GM21367 (cell line): ENCODE results near the gene KRT17.
A peak's percentile ranks its signal among the peaks of the same experiment; 100 is the strongest.

Experiments
- ATAC-seq: cut with Tn5 transposase; IDR thresholded peaks from one replicate; pipeline ENCODE4 v1.9.1; 2021; ENCODE audit not compliant: unreplicated experiment

KRT17 gene

DNA sequence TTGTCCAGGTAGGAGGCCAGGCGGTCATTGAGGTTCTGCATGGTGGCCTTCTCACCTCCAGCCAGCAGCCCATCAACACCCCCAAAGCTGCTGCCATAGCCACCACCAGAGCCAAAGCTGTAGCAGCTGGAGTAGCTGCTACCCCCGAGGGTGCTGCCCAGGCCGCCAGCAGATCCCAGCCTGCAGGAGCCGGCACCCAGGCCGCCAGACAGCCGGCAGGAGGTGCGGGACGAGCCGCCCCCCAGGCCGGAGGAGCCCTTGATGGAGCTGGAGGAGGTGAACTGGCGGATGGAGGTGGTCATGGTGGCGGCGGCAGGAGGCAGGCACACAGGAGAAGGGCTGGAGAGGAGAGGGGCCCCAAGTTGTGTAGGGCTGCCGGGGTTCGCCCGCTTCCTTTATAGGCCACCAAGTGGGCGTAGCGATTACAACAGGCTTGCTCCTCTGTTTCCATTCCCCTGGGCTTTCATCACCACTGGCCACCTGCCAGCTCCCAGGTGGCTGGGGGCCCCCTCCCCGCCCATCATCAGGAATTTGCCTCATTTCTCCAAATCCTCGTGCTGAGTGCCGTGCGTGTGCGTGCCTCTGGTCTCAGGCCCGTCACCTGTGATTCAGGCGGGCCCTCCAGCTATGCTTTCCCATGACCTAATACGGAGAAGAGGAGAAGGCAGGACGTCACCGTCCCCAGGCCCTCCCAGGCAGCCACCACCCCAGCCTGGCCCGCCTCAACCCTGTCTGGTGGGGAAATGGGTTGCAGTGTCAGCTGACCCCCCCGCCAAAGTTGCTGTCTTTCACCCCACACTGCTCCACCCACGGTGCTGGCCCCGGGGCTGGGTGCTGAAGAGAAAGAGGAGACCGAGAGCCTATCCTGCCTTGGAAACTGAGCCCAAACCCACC is at the start of gene KRT17:
KRT17 (minus strand) TSS at position 368 of the 894 bp plus-strand sequence; CDS start at position 302, 66 bp downstream.
- ATAC-seq = no peak

- no peak for ATAC-seq
These were observed 47.8 kb upstream of the KRT17 start for GRCh38 chr17:41672153-41672552.

GRCh38 chr17:41667280-41668041 is 43.1 kb upstream of the KRT17 start:
- no peak for ATAC-seq

GRCh38 chr17:41666708-41667279 is 42.4 kb upstream of the KRT17 start:
- no peak for ATAC-seq

GRCh38 chr17:41666237-41666641 is 41.9 kb upstream of the KRT17 start:
- ATAC-seq = peak; percentile 21

DNA sequence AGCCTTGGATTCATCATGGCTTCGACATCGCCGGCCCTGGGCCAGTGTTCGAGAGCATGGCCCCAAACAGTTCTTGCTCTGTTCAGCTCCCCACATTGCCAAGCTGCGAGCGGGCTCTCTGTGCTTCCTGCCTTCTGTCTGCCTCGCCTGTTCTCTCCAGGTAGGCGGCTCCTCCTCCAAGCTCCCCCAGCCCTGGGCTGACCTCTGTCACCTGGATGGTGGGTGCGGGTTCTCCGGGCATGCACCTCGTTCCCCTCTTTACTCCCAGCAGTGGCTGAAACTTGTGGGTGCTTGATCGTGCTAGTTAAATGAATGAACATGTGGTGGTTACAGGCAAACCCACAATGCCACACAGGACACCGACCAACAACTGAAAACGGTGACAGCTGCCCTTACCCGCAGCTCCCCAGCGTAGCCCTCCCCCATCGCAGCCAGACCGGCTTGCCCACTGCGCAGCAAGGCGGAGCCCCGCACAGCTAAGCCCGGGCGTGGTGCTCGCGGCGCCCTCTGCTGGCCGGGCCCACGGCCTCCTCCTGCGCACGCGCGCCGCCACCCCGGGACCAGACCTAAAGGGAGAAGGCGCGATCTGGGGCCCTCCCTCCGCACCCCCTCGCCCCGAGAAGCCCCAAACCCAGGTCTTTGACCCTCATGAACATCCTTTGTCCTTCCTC is 41.3 kb upstream of the KRT17 start:
- peak; percentile 54 for ATAC-seq

GRCh38 chr17:41664587-41665565 is 40.5 kb upstream of the KRT17 start:
- ATAC-seq = no peak

GRCh38 chr17:41664172-41664457 is 39.7 kb upstream of the KRT17 start:
- ATAC-seq = no peak

GRCh38 chr17:41663451-41664171 is 39.2 kb upstream of the KRT17 start:
- no peak for ATAC-seq

- no peak for ATAC-seq
These were observed 35.9 kb upstream of the KRT17 start for GRCh38 chr17:41660221-41660711.

DNA sequence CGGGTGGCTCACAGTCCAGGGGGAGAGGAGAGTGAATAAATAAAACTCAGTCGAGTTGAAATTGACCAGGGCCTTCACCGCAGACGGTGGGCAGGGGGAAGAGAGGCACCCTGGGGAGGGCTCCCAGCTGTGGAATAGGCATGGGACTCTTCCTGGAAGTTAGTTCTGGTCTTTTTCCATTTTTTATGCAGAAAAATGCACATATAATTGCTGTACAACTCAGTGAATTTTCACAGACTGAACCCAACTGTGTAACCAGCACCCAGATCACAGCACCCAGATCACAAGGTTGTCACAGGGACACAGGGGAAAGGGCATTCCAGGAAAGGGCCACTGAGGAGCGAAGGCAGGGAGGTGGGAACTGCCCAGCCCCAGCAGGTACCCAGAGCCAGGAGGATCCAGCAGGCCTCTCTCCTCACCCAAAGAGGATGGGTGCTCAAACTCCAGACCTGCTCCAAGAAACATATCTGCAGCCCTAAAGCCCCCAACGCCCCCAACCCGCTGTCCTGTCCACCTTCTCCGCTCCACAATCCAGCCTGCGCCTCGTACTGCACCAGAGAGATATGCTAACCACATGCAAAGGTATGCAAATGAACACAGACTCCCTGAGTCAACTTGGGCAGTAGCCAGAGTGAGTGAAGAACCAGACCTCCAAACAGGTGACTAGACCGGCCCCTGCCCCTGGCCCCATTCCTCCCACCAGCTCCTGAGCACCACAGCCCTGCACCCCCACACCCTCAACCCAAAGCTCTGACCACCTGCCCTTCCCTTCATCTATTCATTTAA is 35.2 kb upstream of the KRT17 start:
- no peak for ATAC-seq

DNA sequence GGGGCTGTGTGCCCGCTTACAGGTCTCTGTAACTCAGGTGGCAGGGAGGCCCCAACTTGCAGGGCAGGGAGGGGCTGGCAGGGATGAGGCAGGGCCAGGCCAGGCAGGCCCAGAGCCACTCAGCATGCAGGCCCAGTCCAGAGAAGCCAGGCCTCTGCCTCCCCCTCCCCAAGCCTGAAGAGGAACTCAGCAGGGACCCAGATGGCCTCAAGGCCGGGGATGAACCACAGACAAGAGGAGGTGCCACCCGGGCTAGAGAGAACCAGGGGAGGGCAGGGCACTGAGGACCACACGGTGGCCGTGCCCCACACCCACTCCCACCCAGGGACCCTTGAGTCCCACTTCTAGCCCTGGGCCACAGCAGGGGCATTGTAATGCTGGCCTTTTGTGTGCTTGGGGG is 34.5 kb upstream of the KRT17 start:
- ATAC-seq = no peak

DNA sequence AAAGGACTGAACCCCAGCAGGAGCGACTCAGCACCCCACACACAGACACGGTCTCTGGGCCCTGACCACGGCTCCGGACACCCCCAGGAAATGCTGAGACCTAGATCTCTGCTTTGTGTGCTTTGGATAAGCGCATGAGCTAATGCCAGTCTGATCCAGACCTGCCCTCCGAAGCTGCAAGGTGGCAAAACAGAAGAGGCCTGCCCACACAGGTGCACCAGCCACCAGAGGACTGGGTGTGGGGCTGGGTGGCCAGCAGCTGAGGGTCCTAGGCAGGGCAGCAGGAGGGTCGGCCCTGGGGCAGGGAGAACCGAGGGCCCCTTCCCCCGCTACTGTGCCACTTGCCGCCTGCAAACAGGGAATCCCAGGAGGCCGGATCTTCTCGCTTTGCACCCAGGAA is 33.6 kb upstream of the KRT17 start:
- no peak for ATAC-seq

DNA sequence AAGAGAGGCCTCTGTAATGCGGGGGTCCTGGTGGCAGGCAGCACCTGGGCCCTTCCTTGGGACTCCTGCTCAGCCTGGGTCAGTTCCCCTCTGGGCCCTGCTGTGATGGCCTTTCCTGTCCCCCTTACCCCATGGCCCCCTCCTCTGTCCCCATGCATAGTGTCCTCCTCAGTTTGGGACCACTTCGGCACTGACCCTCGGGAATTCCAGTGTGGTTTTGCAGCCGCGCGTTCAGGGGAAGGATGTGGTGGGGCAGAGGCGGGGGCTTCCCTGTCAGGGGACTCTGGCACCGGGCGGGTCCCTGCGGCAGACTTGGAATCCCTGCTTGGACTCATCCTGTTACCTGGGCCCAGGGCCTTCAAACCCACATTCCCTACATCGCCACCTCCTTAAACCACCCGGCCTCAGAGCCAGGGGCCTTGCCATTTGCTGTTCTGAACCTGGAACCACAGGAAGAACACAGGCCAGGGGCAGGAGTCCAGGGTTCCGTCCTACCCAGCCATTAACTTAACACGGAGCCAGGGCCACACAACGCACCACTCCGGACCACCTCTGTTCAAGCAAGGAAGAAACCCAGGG is 32.9 kb upstream of the KRT17 start:
- no peak for ATAC-seq

DNA sequence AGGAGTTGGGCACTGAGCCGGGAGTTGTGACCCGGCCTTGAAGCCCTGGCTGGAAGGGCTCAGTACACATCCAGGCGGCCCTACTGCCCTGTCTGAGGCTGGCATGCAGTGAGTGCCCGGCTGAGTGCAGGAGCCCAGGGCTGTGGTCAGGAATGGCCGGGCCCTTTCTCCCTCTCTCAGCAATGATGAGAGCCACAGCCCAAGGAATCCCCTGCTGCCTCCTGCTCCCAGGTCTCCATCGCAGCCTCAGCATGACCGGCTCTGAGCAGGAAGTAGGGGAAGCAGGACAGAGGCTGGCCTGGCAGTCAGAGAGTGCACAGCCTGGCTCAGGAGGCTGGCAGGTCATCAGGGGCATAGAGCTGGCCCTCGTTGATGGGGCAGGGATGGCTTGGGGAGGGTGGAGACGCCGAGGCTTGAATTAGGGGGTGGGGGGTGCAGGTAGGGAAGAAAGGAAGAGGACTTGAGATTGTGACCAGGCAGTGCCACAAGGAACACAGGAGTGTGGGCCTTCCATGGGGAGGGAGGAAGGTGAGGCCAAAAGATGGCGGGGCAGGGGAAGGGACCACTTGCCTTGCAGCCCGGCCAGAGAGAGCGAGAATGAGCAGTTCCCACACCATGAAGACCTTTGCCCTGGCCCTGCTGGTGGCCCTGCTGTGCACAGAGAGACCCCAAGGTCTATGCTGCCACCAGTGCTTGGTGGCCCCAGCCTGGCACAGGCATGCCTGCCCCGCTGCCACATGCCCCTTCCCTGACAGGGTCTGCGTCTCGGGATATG is 32.1 kb upstream of the KRT17 start:
- no peak for ATAC-seq

DNA sequence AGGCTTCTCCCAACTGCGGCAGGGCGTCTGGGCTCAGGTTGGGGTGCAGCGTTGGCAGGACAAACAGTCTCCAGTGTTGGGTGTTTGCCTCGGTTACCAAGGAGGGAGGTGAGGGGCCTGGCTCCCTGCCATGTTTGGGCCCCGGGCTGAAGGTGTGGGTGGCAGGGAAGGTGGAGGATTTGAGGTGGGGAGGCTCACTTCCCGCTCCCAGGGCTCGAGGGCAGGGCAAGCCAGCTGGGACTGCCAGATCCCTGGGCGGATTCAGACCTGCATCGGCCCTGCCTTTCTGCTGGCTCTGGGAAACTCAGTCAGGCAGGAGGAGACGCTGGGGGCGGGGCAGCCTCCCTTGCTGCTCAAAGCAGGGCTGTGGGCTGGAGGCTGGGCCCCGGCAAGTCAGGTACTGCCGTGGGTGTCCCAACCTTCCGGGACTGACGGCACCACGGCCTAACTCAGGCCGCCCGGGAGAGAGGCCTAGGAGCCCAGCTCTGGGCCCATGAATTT is 31.3 kb upstream of the KRT17 start:
- ATAC-seq = no peak
